GM19463 (cell line): ENCODE measurements around the gene PSAPL1.

Source experiments
- ATAC-seq: cut with Tn5 transposase; IDR thresholded peaks from one replicate; pipeline ENCODE4 v1.9.1; 2021; ENCODE audit warnings: mild to moderate bottlenecking, moderate library complexity; ENCODE audit not compliant: unreplicated experiment

Gene PSAPL1

DNA sequence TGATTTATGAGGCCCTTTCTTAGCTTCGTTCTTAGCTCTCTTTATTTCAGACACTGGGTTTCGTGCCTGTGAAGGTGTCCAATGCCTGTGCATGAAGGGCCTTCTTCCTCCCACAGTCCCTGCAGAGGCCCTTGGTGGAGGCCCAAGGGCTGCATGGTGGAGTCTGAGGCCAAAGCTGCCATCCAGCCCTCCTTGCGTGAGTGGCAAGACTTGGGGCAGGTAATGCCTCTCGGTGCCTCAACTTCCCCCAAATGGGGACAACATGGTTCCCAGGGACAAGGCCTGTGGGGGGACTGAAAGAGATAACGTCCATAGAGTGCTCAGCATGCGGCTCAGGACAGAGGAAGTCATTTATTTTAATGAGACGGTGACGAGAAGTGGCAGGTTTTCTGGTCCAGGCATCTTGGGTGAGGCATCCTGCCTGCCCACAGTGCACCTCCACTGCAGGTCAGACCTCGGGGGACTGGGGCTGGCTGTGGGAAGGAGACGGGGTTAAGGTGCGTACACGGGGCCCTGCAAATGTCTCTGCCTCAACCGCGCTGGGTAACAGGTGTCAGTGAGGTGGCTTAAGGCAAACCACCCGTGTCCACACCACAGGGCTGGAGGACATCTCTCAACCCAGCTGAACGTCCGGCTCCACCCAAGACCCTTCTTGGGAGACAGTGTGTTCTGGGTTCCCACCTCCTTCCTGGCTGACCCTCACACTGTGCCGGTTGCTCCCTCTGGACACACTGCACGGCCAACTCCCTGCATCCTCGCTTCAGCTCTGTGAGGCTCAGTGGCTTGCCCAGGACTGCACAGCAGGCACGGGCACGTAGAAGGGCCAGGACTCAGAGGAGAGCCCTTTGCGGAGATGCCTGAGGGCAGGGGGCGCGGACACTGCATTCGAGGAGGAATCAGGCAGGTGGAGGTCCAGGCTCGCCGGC, 50.5 kb downstream of the PSAPL1 start:
- ATAC-seq = no peak

DNA sequence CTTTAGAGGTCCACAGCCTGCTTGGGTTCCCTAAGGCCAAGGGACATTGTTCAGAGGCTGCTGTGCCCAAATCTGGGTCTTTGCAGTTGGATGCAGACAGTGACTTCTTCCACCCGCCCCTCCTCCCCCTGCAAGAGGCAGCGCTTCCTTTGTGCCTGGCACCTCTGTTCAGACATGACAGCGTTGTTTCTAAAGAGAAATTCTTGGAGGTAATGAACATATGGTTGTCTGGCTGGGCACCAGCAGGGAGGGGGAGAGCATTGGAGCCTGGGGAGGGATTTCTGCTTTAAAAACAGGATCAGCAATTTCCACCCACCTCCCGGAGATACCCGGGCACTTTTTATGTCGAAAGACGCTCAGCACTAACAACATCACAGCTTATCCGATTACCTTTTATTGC, 51.5 kb downstream of the PSAPL1 start:
- ATAC-seq = no peak

- ATAC-seq = no peak
Observed at GRCh38 chr4:7382634-7383014, 52.1 kb downstream of the PSAPL1 start.

DNA sequence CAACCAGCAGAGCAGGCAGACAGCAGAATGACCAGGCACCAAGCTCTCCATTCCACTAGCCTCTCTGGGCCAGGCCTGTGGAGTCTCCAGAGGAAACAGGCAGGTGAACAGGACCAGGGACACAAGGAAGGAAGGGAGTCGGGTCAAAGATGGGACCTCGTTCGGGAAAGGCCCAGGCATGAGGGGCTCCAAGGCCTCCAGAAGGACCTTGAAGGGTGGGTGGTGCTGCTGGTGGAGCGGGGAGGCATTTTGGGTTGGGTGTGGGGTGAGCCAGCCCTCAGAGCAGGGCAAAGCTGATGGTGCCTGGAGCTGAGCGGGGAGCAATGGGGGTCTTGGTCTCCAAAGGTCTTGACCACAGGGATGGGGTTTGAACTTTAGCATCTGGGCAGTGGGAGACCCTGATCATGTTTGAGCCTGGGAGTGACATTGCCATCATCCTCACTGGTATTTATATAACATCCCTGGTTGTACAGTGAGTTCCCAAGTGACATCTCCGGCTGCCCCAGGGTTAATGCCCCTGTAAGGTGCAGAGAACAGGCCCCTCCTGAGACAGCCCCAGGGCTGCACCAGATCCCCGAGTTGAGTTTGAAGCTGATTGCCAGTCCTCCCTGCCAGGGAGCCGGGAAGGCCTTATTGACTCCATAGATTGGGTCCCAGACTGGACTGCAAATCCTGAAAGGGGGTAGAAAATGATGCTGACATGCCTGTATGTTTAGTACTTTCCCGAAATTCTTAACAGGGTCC, 52.7 kb downstream of the PSAPL1 start:
- ATAC-seq = no peak

- ATAC-seq = no peak
Observed at GRCh38 chr4:7381221-7381889, 53.4 kb downstream of the PSAPL1 start.
